Colonic mucosa (tissue), 4 donors: ENCODE measurements around the gene ARSA. TPM values are rescaled to one million over a fixed set of nuclear protein-coding genes. Genes with fewer than 3 reads are reported as not detected.

Experiments
- DNase-seq: peaks from one replicate; pipeline ENCODE4 v3.0.0-alpha.2; 2020
- H3K27ac ChIP-seq: fragments of 200-600 bp; one replicate; pipeline ENCODE4 v1.8.0; 2021
- H3K27me3 ChIP-seq: fragments of 200-600 bp; one replicate; pipeline ENCODE4 v1.8.0; 2021
- H3K36me3 ChIP-seq: fragments of 200-600 bp; one replicate; pipeline ENCODE4 v1.8.0; 2021
- H3K4me1 ChIP-seq: fragments of 200-600 bp; one replicate; pipeline ENCODE4 v1.8.0; 2021; ENCODE audit warnings: mild to moderate bottlenecking
- H3K4me3 ChIP-seq: fragments of 200-600 bp; one replicate; pipeline ENCODE4 v1.8.0; 2021
- H3K9ac ChIP-seq, 2 donors: one replicate each; pipeline ENCODE4 v1.7.0; 2013; ENCODE audit warnings: control low read depth in 2 of 2, low read depth in 2 of 2, low read length in 2 of 2
- H3K9me3 ChIP-seq: fragments of 200-600 bp; one replicate; pipeline ENCODE4 v1.8.0; 2021
- intact Hi-C: fragments of 100-400 bp; cut with DNase I; formaldehyde crosslinking; loops from one replicate; pipeline ENCODE4 v1.14.1; 2022
- total RNA-seq, 2 donors: library from RNA; stranded (reverse); fragmentation: NEBNext Ultra II Directional in 1 of 2; extraction: Animal tissue kit (Norgen Biotek cat#: 25700) in 1 of 2; gene quantifications; one replicate each; pipeline ENCODE4 v1.2.1, GENCODE V29; 2021
- TF ChIP-seq, protein P1 (sequence below): fragments of 200-600 bp; IDR thresholded peaks from one replicate; pipeline ENCODE4 v1.8.0; 2022; ENCODE audit warnings: antibody characterized with exemption, mild to moderate bottlenecking
- donor health status: healthy.
- donor health status: DM: no; HTN: no; CAD: no.
- donor health status: DM: no; HTN: no; CAD: no.

The ARSA gene
- 10 to 100 TPM; 40.6 to 61.0 TPM for total RNA-seq

DNA sequence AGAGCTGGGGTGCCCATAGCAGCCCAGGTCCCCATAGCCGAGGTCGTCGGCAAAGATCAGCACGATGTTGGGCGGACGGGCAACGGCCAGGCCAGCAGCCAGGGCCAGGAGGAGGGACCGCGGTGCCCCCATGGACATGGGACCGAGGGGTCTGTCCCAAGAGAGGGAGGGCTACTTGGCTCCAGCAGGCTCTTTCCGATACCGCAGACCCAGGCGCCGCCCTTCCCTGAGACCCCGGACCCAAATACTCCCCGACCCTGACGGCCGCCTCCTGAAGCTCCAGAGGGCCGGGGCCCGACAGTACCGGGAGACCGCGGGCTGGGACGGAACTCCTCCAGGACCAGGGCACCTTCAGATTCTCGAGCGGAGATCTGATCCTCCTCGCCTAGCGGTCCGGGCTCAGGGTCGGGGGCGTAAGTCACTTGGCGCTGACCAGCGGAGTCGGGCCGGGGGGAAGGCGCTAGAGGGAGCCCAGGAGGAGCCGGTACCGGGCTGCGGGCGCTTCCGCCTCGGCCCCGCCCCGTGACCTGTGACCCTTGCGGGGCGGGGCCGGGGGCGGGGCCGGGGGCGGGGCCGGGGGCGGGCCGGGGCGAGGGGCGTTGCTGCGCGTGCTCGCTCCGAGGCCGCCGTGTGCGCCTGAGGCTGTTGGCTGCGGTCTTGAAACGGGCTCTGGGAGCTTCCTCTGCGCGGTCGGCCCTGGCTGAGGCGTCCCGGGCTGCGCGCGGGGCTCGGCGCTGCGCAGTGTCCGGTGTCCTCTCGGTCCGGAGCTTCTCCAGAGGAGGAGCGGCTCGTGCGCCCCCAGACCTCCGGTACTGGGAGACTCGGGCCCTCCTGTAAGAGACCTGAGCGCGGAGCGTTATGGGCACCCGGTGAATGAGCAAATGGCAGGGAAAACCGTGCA is at the start of gene ARSA:
ARSA (minus strand) TSS at position 511 of the 901 bp plus-strand sequence; CDS start at position 138, 373 bp downstream.
- peak within 1 kb of the TSS; percentile 94 to 96 for H3K9ac ChIP-seq
- H3K27me3 ChIP-seq = no peaks in the 10 kb centered on the region
- H3K4me3 ChIP-seq = peak within 1 kb of the TSS; percentile 74
- peak; percentile 81 for DNase-seq
- H3K27ac ChIP-seq = peak within 1 kb of the TSS; percentile 60
- TF ChIP-seq, protein P1, sequence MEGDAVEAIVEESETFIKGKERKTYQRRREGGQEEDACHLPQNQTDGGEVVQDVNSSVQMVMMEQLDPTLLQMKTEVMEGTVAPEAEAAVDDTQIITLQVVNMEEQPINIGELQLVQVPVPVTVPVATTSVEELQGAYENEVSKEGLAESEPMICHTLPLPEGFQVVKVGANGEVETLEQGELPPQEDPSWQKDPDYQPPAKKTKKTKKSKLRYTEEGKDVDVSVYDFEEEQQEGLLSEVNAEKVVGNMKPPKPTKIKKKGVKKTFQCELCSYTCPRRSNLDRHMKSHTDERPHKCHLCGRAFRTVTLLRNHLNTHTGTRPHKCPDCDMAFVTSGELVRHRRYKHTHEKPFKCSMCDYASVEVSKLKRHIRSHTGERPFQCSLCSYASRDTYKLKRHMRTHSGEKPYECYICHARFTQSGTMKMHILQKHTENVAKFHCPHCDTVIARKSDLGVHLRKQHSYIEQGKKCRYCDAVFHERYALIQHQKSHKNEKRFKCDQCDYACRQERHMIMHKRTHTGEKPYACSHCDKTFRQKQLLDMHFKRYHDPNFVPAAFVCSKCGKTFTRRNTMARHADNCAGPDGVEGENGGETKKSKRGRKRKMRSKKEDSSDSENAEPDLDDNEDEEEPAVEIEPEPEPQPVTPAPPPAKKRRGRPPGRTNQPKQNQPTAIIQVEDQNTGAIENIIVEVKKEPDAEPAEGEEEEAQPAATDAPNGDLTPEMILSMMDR = no peak
- H3K9me3 ChIP-seq = no peaks in the 10 kb centered on the region
- H3K36me3 ChIP-seq = no peaks in the 10 kb centered on the region
- intact Hi-C loops = no loop called here
- peaks cover 4% of the 10 kb centered on the region for H3K4me1 ChIP-seq

DNA sequence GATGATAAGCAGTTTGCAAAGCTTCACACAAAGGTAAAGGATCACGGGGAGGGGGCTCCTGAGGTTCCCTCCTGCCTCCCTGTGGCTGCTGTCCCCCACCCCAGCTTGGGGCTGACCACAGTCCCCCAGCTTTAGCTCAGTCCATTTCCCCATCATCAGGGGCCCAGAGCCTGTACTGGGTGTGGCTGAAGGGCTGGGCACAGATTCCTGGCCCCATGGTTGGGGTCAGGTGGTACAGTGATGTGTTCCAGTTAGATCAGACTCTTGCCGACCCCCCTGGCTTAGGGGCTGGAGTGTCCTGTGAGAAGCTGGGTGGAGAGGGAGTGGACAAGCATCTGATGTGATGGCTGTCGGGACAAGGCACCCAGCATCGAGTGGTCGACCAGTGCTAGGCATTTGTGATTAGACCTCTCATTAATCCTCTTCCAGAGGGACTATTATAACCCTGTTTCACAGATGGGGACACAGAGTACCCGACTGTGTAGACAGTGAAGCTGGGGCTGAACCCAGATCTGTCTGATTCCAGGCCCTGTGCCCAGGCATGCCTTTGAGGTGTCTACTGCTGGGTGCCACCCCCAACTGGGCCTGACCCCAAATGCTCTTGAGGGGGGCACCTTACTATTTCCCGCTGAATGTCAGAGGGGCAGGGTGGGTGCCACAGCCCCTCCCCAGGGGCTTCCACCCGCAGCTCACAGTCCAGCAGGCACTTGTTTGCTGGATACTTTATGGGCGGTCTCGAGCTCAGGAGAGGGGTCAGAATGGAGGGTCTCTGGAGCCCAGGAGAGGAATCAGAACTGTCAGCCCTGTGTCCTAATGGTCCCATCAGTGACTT is 48.9 kb upstream of the ARSA start:
- intact Hi-C loops = no loop called here
- H3K27me3 ChIP-seq = peaks cover 18% of the 10 kb centered on the region
- no peak for DNase-seq

DNA sequence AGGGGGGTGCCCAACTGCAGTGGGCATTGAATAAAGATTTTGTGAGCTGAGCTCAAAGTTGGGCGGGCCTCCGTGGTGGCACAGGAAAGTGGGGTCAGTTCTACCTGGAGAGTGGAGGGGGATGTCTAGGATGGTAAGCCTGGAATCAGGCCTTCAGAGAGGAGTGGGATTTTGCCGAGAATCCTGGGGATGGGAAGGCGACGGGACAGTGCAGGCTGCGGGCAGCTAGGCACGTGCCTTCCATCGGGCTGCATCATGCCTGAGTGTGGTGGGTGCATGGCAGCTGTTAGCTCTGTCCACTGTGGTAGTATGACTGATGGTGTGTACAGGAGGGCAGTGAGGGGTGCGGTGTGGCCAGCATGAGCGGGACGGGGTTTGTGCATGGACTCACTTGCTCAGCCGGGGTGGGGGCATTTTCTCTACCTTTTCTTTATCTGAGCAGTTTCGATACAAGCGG is 48.3 kb upstream of the ARSA start:
- DNase-seq = no peak
- Histone ChIP-seq H3K4me3 (no peak overlapping the region), H3K9me3 (no peaks in the 10 kb centered on the region), H3K27ac (no peak overlapping the region), H3K27me3 (peaks cover 19% of the 10 kb centered on the region), H3K9ac (no peak overlapping the region), H3K36me3 (no peaks in the 10 kb centered on the region), H3K4me1 (no peaks in the 10 kb centered on the region)
- TF ChIP-seq, protein P1 = no peak
- intact Hi-C loops = no loop called here

More for the DNA sequence above, 48.9 kb upstream of the ARSA start:
- TF ChIP-seq, protein P1 = no peak
- Histone ChIP-seq H3K36me3 (no peaks in the 10 kb centered on the region), H3K9me3 (no peaks in the 10 kb centered on the region), H3K27ac (no peak overlapping the region), H3K9ac (no peak overlapping the region), H3K4me3 (no peak overlapping the region), H3K4me1 (no peaks in the 10 kb centered on the region)

DNA sequence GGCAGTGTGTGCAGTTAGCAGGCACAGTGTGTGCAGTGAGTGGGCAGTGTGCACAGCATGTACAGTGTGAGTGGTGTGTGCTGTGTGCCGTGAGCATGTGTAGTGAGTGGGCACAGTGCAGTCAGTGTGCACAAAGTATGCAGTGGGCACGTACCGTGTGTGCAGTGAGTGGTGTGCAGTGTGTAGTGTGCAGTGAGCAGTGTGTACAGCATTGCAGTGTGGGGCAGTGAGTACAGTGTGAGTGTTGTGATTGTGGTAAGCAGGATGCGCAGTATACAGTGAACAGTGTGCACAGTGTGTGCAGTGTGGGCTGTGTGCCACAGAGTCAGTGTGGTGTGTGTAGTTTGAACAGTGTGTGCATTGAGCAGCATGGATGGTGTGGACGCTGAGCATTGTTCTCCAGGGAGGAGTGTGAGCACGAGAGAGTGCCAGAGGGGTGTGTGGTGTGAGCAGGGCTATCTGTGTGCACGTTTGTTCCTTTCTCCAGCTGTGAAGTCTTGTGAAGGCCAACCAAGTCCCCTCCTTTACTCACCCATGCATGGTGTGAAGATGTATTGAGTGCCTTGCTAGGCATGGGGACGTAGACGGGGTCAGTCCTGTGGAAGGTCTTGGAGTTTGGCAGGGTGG is 47.7 kb upstream of the ARSA start:
- peak overlapping the region in 1 of 2 donors; percentile 43 for H3K9ac ChIP-seq
- peaks cover 19% of the 10 kb centered on the region for H3K27me3 ChIP-seq
- H3K27ac ChIP-seq = no peak overlapping the region
- H3K9me3 ChIP-seq = no peaks in the 10 kb centered on the region
- TF ChIP-seq, protein P1 = no peak
- no peak overlapping the region for H3K4me3 ChIP-seq
- no peak for DNase-seq
- no peaks in the 10 kb centered on the region for H3K4me1 ChIP-seq
- intact Hi-C loops = no loop called here
- H3K36me3 ChIP-seq = no peaks in the 10 kb centered on the region
